NB4 (cell line): Measurements from ENCODE around the gene HCRTR1.

Source experiments
- CTCF ChIP-seq: IDR thresholded peaks from one replicate; pipeline ENCODE4 v1.5.1; 2012; ENCODE audit warnings: low read depth, low read length
- MAX ChIP-seq: IDR thresholded peaks from 2 replicates; pipeline ENCODE4 v1.6.1; 2011; ENCODE audit warnings: low read depth, low read length
- POLR2A ChIP-seq: IDR thresholded peaks from 2 replicates; pipeline ENCODE4 v1.6.1; 2011; ENCODE audit warnings: mild to moderate bottlenecking; ENCODE audit not compliant: insufficient read length; ENCODE audit errors: extremely low read depth

- no peak for TF ChIP-seq POLR2A
- TF ChIP-seq CTCF = no peak
- no peak for TF ChIP-seq MAX
Observed at GRCh38 chr1:31623365-31623764, 5.9 kb downstream of the HCRTR1 start.
